ENCODE measurements around the gene CASP7. TPM values are rescaled to one million over a fixed set of nuclear protein-coding genes. Genes with fewer than 3 reads are reported as not detected.
A peak's percentile ranks its signal among the peaks of the same experiment; 100 is the strongest.

CASP7 gene
- total RNA-seq, 1 experiment from 2014 or later, result 7.4 TPM

GRCh38 chr10:113709221-113709838, 29.6 kb downstream of the CASP7 start:
- Mint-ChIP-seq H3K27me3 (ENCODE audit: insufficient read depth, unreplicated experiment) (no peaks in the 10 kb centered on the region), H3K4me1 (ENCODE audit: insufficient read depth, unreplicated experiment) (no peaks in the 10 kb centered on the region), H3K9me3 (ENCODE audit: unreplicated experiment) (no peaks in the 10 kb centered on the region), H3K27ac (ENCODE audit: low read depth, unreplicated experiment) (no peak overlapping the region), H3K36me3 (ENCODE audit: insufficient read depth, unreplicated experiment) (peaks cover 6% of the 10 kb centered on the region), H3K4me3 (ENCODE audit: unreplicated experiment) (no peak overlapping the region)
- ChIA-PET CTCF (interaction anchor here (1.1 to 1.4 kb wide), 2 partner anchors 18 to 90 kb away, joined by 3 read pairs; no protein-coding TSS in a partner anchor), POLR2A (interaction anchor here (0.5 kb wide), 1 partner anchor 523 kb away, joined by 3 read pairs; no protein-coding TSS in a partner anchor)
- no peak for TF ChIP-seq CTCF (IDR thresholded peaks at IDR 0.05; ENCODE audit: unreplicated experiment)
- intact Hi-C loops (cut with micrococcal nuclease), result loop anchor here (5.0 kb wide), 1 partner anchor 148 kb away; no protein-coding TSS in a partner anchor
- no TSS peak for BruUV-seq (replicated peaks)
- DNase-seq (ENCODE audit: unreplicated experiment), result peak; percentile 43

GRCh38 chr10:113711142-113711541, 31.4 kb downstream of the CASP7 start:
- H3K4me3 Mint-ChIP-seq (ENCODE audit: unreplicated experiment), result no peak overlapping the region
- no TSS peak for BruUV-seq (replicated peaks)
- ChIA-PET CTCF (interaction anchor here (1.1 kb wide), 1 partner anchor 392 kb away, joined by 3 read pairs; no protein-coding TSS in a partner anchor), POLR2A (interaction anchor here (0.5 to 1.0 kb wide), 2 partner anchors 406 to 1476 kb away, joined by 3 read pairs; no protein-coding TSS in a partner anchor)
- H3K9me3 Mint-ChIP-seq (ENCODE audit: unreplicated experiment), result no peaks in the 10 kb centered on the region
- intact Hi-C loops (cut with micrococcal nuclease), result no loop called here
- TF ChIP-seq CTCF (IDR thresholded peaks at IDR 0.05; ENCODE audit: unreplicated experiment), result no peak
- peaks cover 6% of the 10 kb centered on the region for H3K36me3 Mint-ChIP-seq (ENCODE audit: insufficient read depth, unreplicated experiment)
- H3K27me3 Mint-ChIP-seq (ENCODE audit: insufficient read depth, unreplicated experiment), result no peaks in the 10 kb centered on the region
- no peak overlapping the region for H3K27ac Mint-ChIP-seq (ENCODE audit: low read depth, unreplicated experiment)
- no peak for DNase-seq (ENCODE audit: unreplicated experiment)
- no peaks in the 10 kb centered on the region for H3K4me1 Mint-ChIP-seq (ENCODE audit: insufficient read depth, unreplicated experiment)

GRCh38 chr10:113712024-113712423, 32.3 kb downstream of the CASP7 start:
- Mint-ChIP-seq H3K4me3 (ENCODE audit: unreplicated experiment) (no peak overlapping the region), H3K27me3 (ENCODE audit: insufficient read depth, unreplicated experiment) (no peaks in the 10 kb centered on the region), H3K36me3 (ENCODE audit: insufficient read depth, unreplicated experiment) (peaks cover 6% of the 10 kb centered on the region), H3K9me3 (ENCODE audit: unreplicated experiment) (no peaks in the 10 kb centered on the region), H3K4me1 (ENCODE audit: insufficient read depth, unreplicated experiment) (no peaks in the 10 kb centered on the region), H3K27ac (ENCODE audit: low read depth, unreplicated experiment) (no peak overlapping the region)
- intact Hi-C loops (cut with micrococcal nuclease), result no loop called here
- no peak for DNase-seq (ENCODE audit: unreplicated experiment)
- TF ChIP-seq CTCF (IDR thresholded peaks at IDR 0.05; ENCODE audit: unreplicated experiment), result no peak
- CTCF ChIA-PET, result no interaction called here
- POLR2A ChIA-PET, result interaction anchor here (0.7 to 1.0 kb wide), 2 partner anchors 10 to 405 kb away, joined by 3 read pairs; no protein-coding TSS in a partner anchor
- BruUV-seq (replicated peaks), result no TSS peak

GRCh38 chr10:113712755-113713639, 33.3 kb downstream of the CASP7 start:
- intact Hi-C loops (cut with micrococcal nuclease), result no loop called here
- no peak for DNase-seq (ENCODE audit: unreplicated experiment)
- ChIA-PET POLR2A (no interaction called here), CTCF (interaction anchor here (0.8 to 3.4 kb wide), 4 partner anchors 8 to 391 kb away, joined by 3 to 17 read pairs (median 4); no protein-coding TSS in a partner anchor)
- H3K9me3 Mint-ChIP-seq (ENCODE audit: unreplicated experiment), result no peaks in the 10 kb centered on the region
- no peak overlapping the region for H3K27ac Mint-ChIP-seq (ENCODE audit: low read depth, unreplicated experiment)
- no peaks in the 10 kb centered on the region for H3K27me3 Mint-ChIP-seq (ENCODE audit: insufficient read depth, unreplicated experiment)
- no peak for TF ChIP-seq CTCF (IDR thresholded peaks at IDR 0.05; ENCODE audit: unreplicated experiment)
- H3K4me1 Mint-ChIP-seq (ENCODE audit: insufficient read depth, unreplicated experiment), result no peaks in the 10 kb centered on the region
- H3K4me3 Mint-ChIP-seq (ENCODE audit: unreplicated experiment), result no peak overlapping the region
- peaks cover 7% of the 10 kb centered on the region for H3K36me3 Mint-ChIP-seq (ENCODE audit: insufficient read depth, unreplicated experiment)
- BruUV-seq (replicated peaks), result no TSS peak
